Stomach (tissue), 4 donors: ENCODE data around the gene CDK3.

Source experiments
- POLR2A ChIP-seq, 4 donors: fragments of 450-650 bp; IDR thresholded peaks; one replicate each; pipeline ENCODE4 v1.6.1; 2016; ENCODE audit warnings: antibody characterized with exemption in 4 of 4, control low read depth in 2 of 4, mild to moderate bottlenecking in 1 of 4, moderate library complexity in 1 of 4
- POLR2AphosphoS5 ChIP-seq, 3 donors: sonication (generic); formaldehyde crosslinking; IDR thresholded peaks; one replicate each; pipeline ENCODE4 v1.6.1; 2016; ENCODE audit warnings: antibody characterized with exemption in 3 of 3
- TF ChIP-seq, protein P1 (sequence below), 7 experiments: fragments of 450-650 bp in 4 of 7; fragments of 200-600 bp in 3 of 7; sonication (generic) in 3 of 7; IDR thresholded peaks; one replicate each; pipeline ENCODE4 v1.5.1; 2016 to 2019; ENCODE audit warnings: antibody characterized with exemption in 7 of 7, control low read depth in 2 of 7, mild to moderate bottlenecking in 1 of 7

DNA sequence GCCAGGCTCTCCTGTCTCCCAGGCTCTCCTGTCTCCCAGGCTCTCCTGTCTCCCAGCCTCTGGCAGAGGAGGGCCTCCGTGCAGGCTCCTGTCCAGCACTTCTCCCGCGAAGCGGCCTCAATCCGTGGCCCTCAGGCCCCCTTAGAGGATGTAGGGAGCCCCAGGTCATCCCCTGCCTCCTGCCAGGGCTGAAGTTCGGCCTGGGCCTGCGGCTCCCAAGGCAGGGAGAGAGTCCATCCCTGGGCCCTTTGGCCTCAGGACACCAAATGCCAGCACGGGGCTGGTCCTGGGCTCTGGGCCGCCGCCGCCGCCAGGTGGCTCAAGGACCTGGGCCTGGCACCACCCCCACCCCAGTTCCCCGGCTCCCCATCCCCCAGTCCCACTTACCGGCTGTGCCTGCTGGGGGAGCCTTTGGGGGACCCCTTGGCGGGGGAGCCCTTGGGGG is 26.1 kb downstream of the CDK3 start:
- TF ChIP-seq POLR2AphosphoS5 (IDR thresholded peaks at IDR 0.05) = no peak
- TF ChIP-seq, protein P1, sequence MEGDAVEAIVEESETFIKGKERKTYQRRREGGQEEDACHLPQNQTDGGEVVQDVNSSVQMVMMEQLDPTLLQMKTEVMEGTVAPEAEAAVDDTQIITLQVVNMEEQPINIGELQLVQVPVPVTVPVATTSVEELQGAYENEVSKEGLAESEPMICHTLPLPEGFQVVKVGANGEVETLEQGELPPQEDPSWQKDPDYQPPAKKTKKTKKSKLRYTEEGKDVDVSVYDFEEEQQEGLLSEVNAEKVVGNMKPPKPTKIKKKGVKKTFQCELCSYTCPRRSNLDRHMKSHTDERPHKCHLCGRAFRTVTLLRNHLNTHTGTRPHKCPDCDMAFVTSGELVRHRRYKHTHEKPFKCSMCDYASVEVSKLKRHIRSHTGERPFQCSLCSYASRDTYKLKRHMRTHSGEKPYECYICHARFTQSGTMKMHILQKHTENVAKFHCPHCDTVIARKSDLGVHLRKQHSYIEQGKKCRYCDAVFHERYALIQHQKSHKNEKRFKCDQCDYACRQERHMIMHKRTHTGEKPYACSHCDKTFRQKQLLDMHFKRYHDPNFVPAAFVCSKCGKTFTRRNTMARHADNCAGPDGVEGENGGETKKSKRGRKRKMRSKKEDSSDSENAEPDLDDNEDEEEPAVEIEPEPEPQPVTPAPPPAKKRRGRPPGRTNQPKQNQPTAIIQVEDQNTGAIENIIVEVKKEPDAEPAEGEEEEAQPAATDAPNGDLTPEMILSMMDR (IDR thresholded peaks at IDR 0.05) = no peak
- no peak for TF ChIP-seq POLR2A (IDR thresholded peaks at IDR 0.05)
